Spleen (tissue), 11 donors: Measurements from ENCODE around the gene PHF21B. TPM values are rescaled to one million over a fixed set of nuclear protein-coding genes. Genes with fewer than 3 reads are reported as not detected.
"Not testable (repeated sequence)": the region's sequence is repeated elsewhere in the genome, so short reads cannot be mapped to it uniquely, and the experiment has no call there.

Experiments used
- DNase-seq: peaks from one replicate; pipeline ENCODE4 v3.0.0-alpha.2; 2020
- H3K27ac ChIP-seq, 8 donors: fragments of 200-600 bp; sonication (generic) in 7 of 8; 1 replicate in 4 of 8; 2 replicates in 4 of 8; pipeline versions ENCODE4 v1.5.0 to v1.8.0; 2016 to 2021; ENCODE audit warnings: inconsistent platforms in 4 of 8, mild to moderate bottlenecking in 4 of 8, moderate library complexity in 1 of 8
- H3K27me3 ChIP-seq, 7 donors: fragments of 200-600 bp; sonication (generic) in 6 of 7; replicated peaks in 1 of 7; 1 replicate in 4 of 7; 2 replicates in 3 of 7; pipeline versions ENCODE4 v1.5.0 to v1.8.0; 2016 to 2021; ENCODE audit warnings: inconsistent platforms in 3 of 7, mild to moderate bottlenecking in 1 of 7
- H3K36me3 ChIP-seq, 6 donors: fragments of 200-600 bp; sonication (generic) in 5 of 6; 1 replicate in 4 of 6; 2 replicates in 2 of 6; pipeline versions ENCODE4 v1.5.0 to v1.8.0; 2016 to 2021; ENCODE audit warnings: inconsistent platforms in 2 of 6
- H3K4me1 ChIP-seq, 6 donors: fragments of 200-600 bp; sonication (generic) in 5 of 6; 1 replicate in 3 of 6; 2 replicates in 3 of 6; pipeline versions ENCODE4 v1.5.0 to v1.8.0; 2016 to 2021; ENCODE audit warnings: inconsistent platforms in 3 of 6
- H3K4me3 ChIP-seq, 8 donors: fragments of 200-600 bp; sonication (generic) in 7 of 8; 1 replicate in 4 of 8; 2 replicates in 4 of 8; pipeline versions ENCODE4 v1.5.0 to v1.8.0; 2016 to 2021; ENCODE audit warnings: inconsistent platforms in 4 of 8, mild to moderate bottlenecking in 4 of 8, moderate library complexity in 2 of 8
- H3K9me3 ChIP-seq, 8 donors: fragments of 200-600 bp; sonication (generic) in 7 of 8; 1 replicate in 4 of 8; 2 replicates in 4 of 8; pipeline versions ENCODE4 v1.5.0 to v1.8.0; 2016 to 2021; ENCODE audit warnings: inconsistent platforms in 4 of 8
- POLR2A ChIP-seq, 3 donors: fragments of 450-650 bp; IDR thresholded peaks; one replicate each; pipeline ENCODE4 v1.5.1; 2017; ENCODE audit warnings: antibody characterized with exemption in 3 of 3, mild to moderate bottlenecking in 1 of 3
- POLR2AphosphoS5 ChIP-seq, 3 donors: sonication (generic); formaldehyde crosslinking; IDR thresholded peaks; one replicate each; pipeline ENCODE4 v1.5.1; 2017; ENCODE audit warnings: antibody characterized with exemption in 3 of 3
- WGBS, 5 donors: extraction: QIAGEN DNeasy Blood & Tissue Kit in 3 of 5; methylation state at CpG; one replicate each; pipeline versions ENCODE4 v1.1.5 to v1.1.7; 2013 to 2018; 5-methylcytosine and 5-hydroxymethylcytosine counted together
- intact Hi-C: fragments of 100-400 bp; cut with DNase I; formaldehyde crosslinking; loops from one replicate; pipeline ENCODE4 v1.15.0; 2023; ENCODE audit warnings: low total_unique reads
- polyA plus RNA-seq, 3 donors: library from polyadenylated mRNA; stranded (reverse); fragments of 200-250 nt; gene quantifications; one replicate each; pipeline ENCODE4 v1.2.1, GENCODE V29; 2013
- total RNA-seq, 7 donors: library from RNA; depleted of rRNA in 3 of 7; stranded (reverse); fragments of >200 nt in 3 of 7; fragmentation: NEBNext Ultra II Directional in 4 of 7; extraction: Animal tissue kit (Norgen Biotek cat#: 25700) in 4 of 7; gene quantifications; one replicate each; pipeline versions ENCODE4 v1.1.0 to v1.2.1, GENCODE V29; 2016 to 2021
- TF ChIP-seq, protein P1 (sequence below), 11 experiments: fragments of 200-600 bp in 7 of 11; fragments of 450-650 bp in 4 of 11; sonication (generic) in 4 of 11; IDR thresholded peaks in 8 of 11; conservative IDR thresholded peaks in 3 of 11; 1 replicate in 7 of 11; 2 replicates in 4 of 11; pipeline versions ENCODE4 v1.4.0 to v1.8.0; 2016 to 2021; ENCODE audit warnings: antibody characterized with exemption in 11 of 11, inconsistent platforms in 4 of 11, mild to moderate bottlenecking in 1 of 11
- donor health status: healthy with polysubstance abuse.
- donor health status: DM: no; HTN: no; CAD: no; lungs with moderate emphysema.
- donor health status: DM: no; HTN: no; CAD: no.
- donor health status: Bipolar disorder and iron deficiency.
- donor health status: healthy.
- donor health status: DM: no; HTN: no; CAD: no.
- donor health status: DM: yes; HTN: yes; CAD: no.

Gene PHF21B
- total and polyA plus RNA-seq, 10 donors: 0.03 to 0.46 (median 0.09) TPM; not detected in 4

DNA sequence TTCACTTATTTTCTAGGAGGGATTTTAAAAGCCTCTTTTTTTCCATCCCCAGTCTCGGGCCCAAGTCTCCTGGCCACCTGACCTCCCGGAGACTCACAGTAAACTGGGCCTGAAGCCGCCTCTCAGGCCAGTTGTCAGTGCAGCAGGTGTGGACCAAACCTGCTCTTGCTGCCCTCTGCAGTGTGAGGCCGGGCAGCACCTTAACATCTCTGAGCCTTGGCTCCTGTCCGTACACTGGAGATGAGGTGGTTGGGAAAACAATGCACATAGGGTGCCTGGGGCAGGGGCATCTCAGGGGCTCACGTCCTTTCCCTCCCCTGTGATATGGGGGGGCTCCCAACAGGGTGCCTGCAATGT is 45.1 kb downstream of the PHF21B start:
- no peak for DNase-seq
- no peak overlapping the region for H3K4me3 ChIP-seq
- H3K9me3 ChIP-seq: no peaks in the 10 kb centered on the region
- intact Hi-C loops: no loop called here
- no peaks in the 10 kb centered on the region for H3K4me1 ChIP-seq
- TF ChIP-seq, protein P1, sequence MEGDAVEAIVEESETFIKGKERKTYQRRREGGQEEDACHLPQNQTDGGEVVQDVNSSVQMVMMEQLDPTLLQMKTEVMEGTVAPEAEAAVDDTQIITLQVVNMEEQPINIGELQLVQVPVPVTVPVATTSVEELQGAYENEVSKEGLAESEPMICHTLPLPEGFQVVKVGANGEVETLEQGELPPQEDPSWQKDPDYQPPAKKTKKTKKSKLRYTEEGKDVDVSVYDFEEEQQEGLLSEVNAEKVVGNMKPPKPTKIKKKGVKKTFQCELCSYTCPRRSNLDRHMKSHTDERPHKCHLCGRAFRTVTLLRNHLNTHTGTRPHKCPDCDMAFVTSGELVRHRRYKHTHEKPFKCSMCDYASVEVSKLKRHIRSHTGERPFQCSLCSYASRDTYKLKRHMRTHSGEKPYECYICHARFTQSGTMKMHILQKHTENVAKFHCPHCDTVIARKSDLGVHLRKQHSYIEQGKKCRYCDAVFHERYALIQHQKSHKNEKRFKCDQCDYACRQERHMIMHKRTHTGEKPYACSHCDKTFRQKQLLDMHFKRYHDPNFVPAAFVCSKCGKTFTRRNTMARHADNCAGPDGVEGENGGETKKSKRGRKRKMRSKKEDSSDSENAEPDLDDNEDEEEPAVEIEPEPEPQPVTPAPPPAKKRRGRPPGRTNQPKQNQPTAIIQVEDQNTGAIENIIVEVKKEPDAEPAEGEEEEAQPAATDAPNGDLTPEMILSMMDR (IDR thresholded peaks at IDR 0.05 in 8 of 11, conservative IDR thresholded peaks at IDR 0.05 in 3 of 11): no peak
- no peak for TF ChIP-seq POLR2AphosphoS5 (IDR thresholded peaks at IDR 0.05)
- no peak for TF ChIP-seq POLR2A (IDR thresholded peaks at IDR 0.05)
- peaks cover 0 to 48% (median 0%) of the 10 kb centered on the region in 7 donors for H3K27me3 ChIP-seq
- H3K27ac ChIP-seq: no peak overlapping the region
- 74 to 86% (median 78%) methylated on average over 6 of the region's 6 CpGs for WGBS, 5 donors
- H3K36me3 ChIP-seq: no peaks in the 10 kb centered on the region

DNA sequence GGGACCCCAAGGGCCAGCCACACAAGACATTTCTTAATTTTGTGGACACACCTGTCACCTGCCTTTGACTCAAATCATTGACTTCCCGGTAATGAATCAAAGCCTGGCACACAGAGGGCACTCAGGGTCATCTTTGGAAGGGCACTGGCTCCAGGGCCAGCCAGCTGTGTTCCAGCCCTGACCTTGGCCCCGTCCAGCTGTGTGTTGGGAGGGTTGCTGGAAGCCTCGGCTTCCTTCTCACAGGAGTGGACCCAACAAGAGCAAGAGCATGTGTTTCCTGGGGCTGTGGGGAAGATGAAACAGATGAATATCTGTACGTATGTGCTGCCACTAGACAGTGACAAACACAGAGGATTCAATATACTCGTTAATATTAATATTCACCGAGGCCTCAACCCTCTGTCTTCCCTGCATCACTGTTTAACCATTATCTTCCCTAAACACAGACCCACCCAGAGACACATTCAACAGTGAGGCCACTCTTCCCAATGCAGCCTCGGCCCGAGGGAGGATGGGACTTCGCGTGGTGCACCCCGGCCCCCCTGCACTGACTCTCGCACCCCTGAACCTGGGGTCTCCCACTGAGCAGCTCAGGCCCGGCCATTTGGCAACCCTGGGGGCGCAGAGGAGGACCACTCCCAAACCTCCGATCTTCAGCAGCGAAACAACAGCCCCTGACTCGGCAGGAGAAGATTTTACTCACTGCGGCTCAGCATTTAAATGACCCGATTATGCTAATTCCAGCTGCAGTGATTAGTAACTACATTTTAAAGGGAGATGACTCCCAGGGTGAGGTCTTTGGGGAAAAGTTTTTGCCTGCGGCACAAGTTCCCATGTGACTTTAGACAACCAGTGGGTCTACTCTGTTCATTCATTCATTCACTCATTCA is 45.7 kb downstream of the PHF21B start:
- intact Hi-C loops: no loop called here
- Histone ChIP-seq H3K9me3 (no peaks in the 10 kb centered on the region), H3K4me1 (no peaks in the 10 kb centered on the region), H3K4me3 (no peak overlapping the region), H3K27ac (no peak overlapping the region), H3K36me3 (no peaks in the 10 kb centered on the region), H3K27me3 (peaks cover 0 to 44% (median 0%) of the 10 kb centered on the region in 7 donors)
- DNase-seq: no peak
- TF ChIP-seq POLR2A (IDR thresholded peaks at IDR 0.05) (no peak), POLR2AphosphoS5 (IDR thresholded peaks at IDR 0.05) (peak in 2 of 3 donors; percentile 20 to 27)
- 71 to 77% (median 71%) methylated on average over 17 to 20 of the region's 20 CpGs for WGBS, 5 donors

DNA sequence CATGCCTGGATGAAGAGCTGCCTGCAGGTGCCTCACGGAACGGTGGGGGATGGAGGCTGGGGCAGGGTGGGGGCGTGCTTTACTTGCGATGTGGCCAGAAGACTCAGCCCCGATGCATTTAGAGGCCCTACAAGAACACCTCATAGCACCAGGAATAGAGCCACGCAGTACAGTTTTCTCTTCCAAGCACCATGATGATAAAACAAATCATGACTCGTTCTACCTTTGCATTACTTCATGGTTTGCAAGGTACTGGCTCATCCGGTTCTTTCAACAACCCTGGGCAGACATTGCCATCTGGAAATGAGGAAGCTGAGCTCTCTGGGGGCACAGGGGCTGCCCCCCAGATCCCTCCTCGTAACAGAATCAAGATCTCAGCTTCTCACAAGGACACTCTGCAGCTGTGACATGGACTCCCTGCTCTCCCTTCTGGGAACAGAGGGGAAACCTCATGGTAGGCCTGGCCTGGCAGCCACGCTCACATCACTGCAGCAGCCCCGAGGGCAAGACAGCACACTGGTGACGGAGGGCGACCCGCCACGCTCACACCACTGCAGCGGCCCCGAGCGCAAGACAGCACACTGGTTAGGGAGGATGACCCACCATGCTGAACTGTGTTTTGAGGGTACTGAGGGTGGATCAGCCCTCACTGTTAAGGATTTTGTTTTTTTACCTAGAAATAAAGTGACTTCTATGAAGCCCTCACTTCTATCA is 46.9 kb downstream of the PHF21B start:
- DNase-seq: no peak
- no peaks in the 10 kb centered on the region for H3K9me3 ChIP-seq
- H3K4me3 ChIP-seq: no peak overlapping the region
- 81 to 95% (median 90%) methylated on average over 14 to 18 of the region's 18 CpGs for WGBS, 5 donors
- peaks cover 0 to 44% (median 0%) of the 10 kb centered on the region in 7 donors for H3K27me3 ChIP-seq
- intact Hi-C loops: no loop called here
- H3K4me1 ChIP-seq: no peaks in the 10 kb centered on the region
- H3K36me3 ChIP-seq: no peaks in the 10 kb centered on the region
- no peak overlapping the region for H3K27ac ChIP-seq
- TF ChIP-seq POLR2A (IDR thresholded peaks at IDR 0.05) (no peak), POLR2AphosphoS5 (IDR thresholded peaks at IDR 0.05) (no peak)
- TF ChIP-seq, protein P1 (IDR thresholded peaks at IDR 0.05 in 8 of 11, conservative IDR thresholded peaks at IDR 0.05 in 3 of 11): no peak

DNA sequence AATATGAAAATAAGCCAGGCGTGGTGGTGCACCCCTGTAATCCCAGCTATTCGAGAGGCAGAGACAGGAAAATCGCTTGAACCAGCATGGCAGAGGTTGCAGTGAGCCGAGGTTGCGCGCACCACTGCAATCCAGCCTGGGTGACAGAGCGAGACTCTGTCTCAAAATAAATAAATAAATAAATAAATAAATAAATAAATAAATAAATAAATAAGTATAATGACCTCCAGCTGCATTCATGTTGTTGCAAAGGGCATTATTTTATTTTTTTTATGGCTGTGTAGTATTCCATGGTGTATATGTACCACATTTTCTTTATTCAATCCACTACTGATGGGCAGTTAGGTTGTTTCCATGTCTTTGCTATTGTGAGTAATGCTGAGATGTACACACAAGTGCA is 48.1 kb downstream of the PHF21B start:
- H3K27me3 ChIP-seq: peaks cover 0 to 46% (median 0%) of the 10 kb centered on the region in 7 donors
- H3K36me3 ChIP-seq, H3K27ac ChIP-seq, H3K4me1 ChIP-seq, intact Hi-C loops, H3K9me3 ChIP-seq, H3K4me3 ChIP-seq, DNase-seq: not testable (repeated sequence)
- WGBS, 5 donors: 94 to 97% (median 94%) methylated on average over 7 of the region's 7 CpGs
